ENCODE measurements around the gene ZNF429. TPM values are rescaled to one million over a fixed set of nuclear protein-coding genes. Genes with fewer than 3 reads are reported as not detected.
"Not testable (repeated sequence)": the region's sequence is repeated elsewhere in the genome, so short reads cannot be mapped to it uniquely, and the experiment has no call there.

Gene ZNF429
- total RNA-seq, 2 experiments from 2014 or later: 8.0 to 9.2 TPM

- ChIA-PET CTCF (no interaction called here), POLR2A (no interaction called here)
- Mint-ChIP-seq H3K36me3 (ENCODE audit: low read depth) (peaks cover 93% of the 10 kb centered on the region), H3K27ac (no peak overlapping the region), H3K9me3 (peaks cover 2% of the 10 kb centered on the region), H3K27me3 (no peaks in the 10 kb centered on the region), H3K4me3 (no peak overlapping the region), H3K4me1 (ENCODE audit: low read depth) (peaks cover 7% of the 10 kb centered on the region)
- H3K9me3 ChIP-seq (ENCODE audit: control insufficient read depth in 1 of 2, insufficient read depth in 1 of 2, low read length in 2 of 2): peaks cover 49 to 50% of the 10 kb centered on the region in 2 experiments
- no peak overlapping the region for H3K27ac ChIP-seq (ENCODE audit: low read depth in 1 of 2, low read length in 2 of 2)
- no peaks in the 10 kb centered on the region for H3K27me3 ChIP-seq (ENCODE audit: control insufficient read depth in 1 of 2, insufficient read depth in 2 of 2, low read length in 2 of 2)
- H3K4me1 ChIP-seq (ENCODE audit: insufficient read depth, low read length): no peaks in the 10 kb centered on the region
- DNase-seq (no peak), ATAC-seq (ENCODE audit: poor library complexity) (no peak)
- intact Hi-C loops (cut with DNase I, micrococcal nuclease): no loop called here
- no peak overlapping the region for H3K4me3 ChIP-seq (ENCODE audit: low read length)
- no peaks in the 10 kb centered on the region for H3K36me3 ChIP-seq (ENCODE audit: insufficient read depth, low read length)
- no peak for TF ChIP-seq CTCF (IDR thresholded peaks at IDR 0.05)
These were observed 54.0 kb downstream of the ZNF429 start for GRCh38 chr19:21559444-21559843.

GRCh38 chr19:21564406-21564805 lies 59.0 kb downstream of the ZNF429 start:
- H3K36me3 ChIP-seq (ENCODE audit: insufficient read depth, low read length): no peaks in the 10 kb centered on the region
- H3K9me3 ChIP-seq (ENCODE audit: control insufficient read depth in 1 of 2, insufficient read depth in 1 of 2, low read length in 2 of 2): peaks cover 23 to 43% of the 10 kb centered on the region in 2 experiments
- no peak overlapping the region for H3K27ac ChIP-seq (ENCODE audit: low read depth in 1 of 2, low read length in 2 of 2)
- no peaks in the 10 kb centered on the region for H3K4me1 ChIP-seq (ENCODE audit: insufficient read depth, low read length)
- no peak for ATAC-seq (ENCODE audit: poor library complexity)
- intact Hi-C loops (cut with DNase I, micrococcal nuclease): no loop called here
- peaks cover 38% of the 10 kb centered on the region for H3K4me1 Mint-ChIP-seq (ENCODE audit: low read depth)
- H3K9me3 Mint-ChIP-seq: no peaks in the 10 kb centered on the region
- no peaks in the 10 kb centered on the region for H3K27me3 Mint-ChIP-seq
- H3K27ac Mint-ChIP-seq: no peak overlapping the region
- CTCF ChIA-PET: no interaction called here
- TF ChIP-seq CTCF (IDR thresholded peaks at IDR 0.05): no peak
- DNase-seq: no peak
- H3K27me3 ChIP-seq (ENCODE audit: control insufficient read depth in 1 of 2, insufficient read depth in 2 of 2, low read length in 2 of 2): no peaks in the 10 kb centered on the region
- peaks cover 77% of the 10 kb centered on the region for H3K36me3 Mint-ChIP-seq (ENCODE audit: low read depth)
- POLR2A ChIA-PET: no interaction called here
- H3K4me3 Mint-ChIP-seq: peak overlapping the region; percentile 40
- no peak overlapping the region for H3K4me3 ChIP-seq (ENCODE audit: low read length)

GRCh38 chr19:21566073-21566472 lies 60.7 kb downstream of the ZNF429 start:
- no peaks in the 10 kb centered on the region for H3K4me1 ChIP-seq (ENCODE audit: insufficient read depth, low read length)
- DNase-seq: peak in 1 of 14 experiments; percentile 20
- peaks cover 64% of the 10 kb centered on the region for H3K36me3 Mint-ChIP-seq (ENCODE audit: low read depth)
- peaks cover 42% of the 10 kb centered on the region for H3K4me1 Mint-ChIP-seq (ENCODE audit: low read depth)
- peaks cover 18 to 42% of the 10 kb centered on the region in 2 experiments for H3K9me3 ChIP-seq (ENCODE audit: control insufficient read depth in 1 of 2, insufficient read depth in 1 of 2, low read length in 2 of 2)
- H3K4me3 ChIP-seq (ENCODE audit: low read length): no peak overlapping the region
- H3K27me3 Mint-ChIP-seq: no peaks in the 10 kb centered on the region
- intact Hi-C loops (cut with DNase I, micrococcal nuclease): loop anchor here in 1 of 2 experiments (5.0 kb wide), 1 partner anchor 59 kb away; the partner anchor contains the start of gene ZNF429
- H3K27ac ChIP-seq (ENCODE audit: low read depth in 1 of 2, low read length in 2 of 2): no peak overlapping the region
- no peak for TF ChIP-seq CTCF (IDR thresholded peaks at IDR 0.05)
- ChIA-PET CTCF (no interaction called here), POLR2A (interaction anchor here (2.2 kb wide), 1 partner anchor 14 kb away, joined by 11 read pairs; no protein-coding TSS in a partner anchor)
- H3K27me3 ChIP-seq (ENCODE audit: control insufficient read depth in 1 of 2, insufficient read depth in 2 of 2, low read length in 2 of 2): no peaks in the 10 kb centered on the region
- peak overlapping the region; percentile 71 for H3K27ac Mint-ChIP-seq
- H3K4me3 Mint-ChIP-seq: no peak overlapping the region
- H3K9me3 Mint-ChIP-seq: no peaks in the 10 kb centered on the region
- ATAC-seq (ENCODE audit: poor library complexity): no peak
- H3K36me3 ChIP-seq (ENCODE audit: insufficient read depth, low read length): no peaks in the 10 kb centered on the region

- peak overlapping the region; percentile 99 for H3K27ac Mint-ChIP-seq
- CTCF ChIA-PET, H3K9me3 Mint-ChIP-seq: not testable (repeated sequence)
These were observed 62.4 kb downstream of the ZNF429 start for GRCh38 chr19:21567806-21568205.

More at GRCh38 chr19:21567806-21568205, 62.4 kb downstream of the ZNF429 start:
- not testable (repeated sequence) for H3K36me3 ChIP-seq (ENCODE audit: insufficient read depth, low read length); DNase-seq; H3K27me3 Mint-ChIP-seq; H3K4me1 ChIP-seq (ENCODE audit: insufficient read depth, low read length); H3K27me3 ChIP-seq (ENCODE audit: control insufficient read depth in 1 of 2, insufficient read depth in 2 of 2, low read length in 2 of 2); H3K27ac ChIP-seq (ENCODE audit: low read depth in 1 of 2, low read length in 2 of 2); ATAC-seq (ENCODE audit: poor library complexity); H3K4me3 ChIP-seq (ENCODE audit: low read length)
- H3K9me3 ChIP-seq (ENCODE audit: control insufficient read depth in 1 of 2, insufficient read depth in 1 of 2, low read length in 2 of 2): peaks cover 10 to 37% of the 10 kb centered on the region in 2 experiments
- Mint-ChIP-seq H3K4me3 (peak overlapping the region; percentile 100), H3K4me1 (ENCODE audit: low read depth) (peaks cover 42% of the 10 kb centered on the region), H3K36me3 (ENCODE audit: low read depth) (peaks cover 50% of the 10 kb centered on the region)
- intact Hi-C loops (cut with DNase I, micrococcal nuclease): loop anchor here (2.0 to 5.0 kb wide), 2 partner anchors 37 to 61 kb away; partner anchors contain the start of gene ZNF429 (in 1 of the 2)
- POLR2A ChIA-PET: interaction anchor here (1.4 to 2.2 kb wide), 2 partner anchors 12 to 62 kb away, joined by 8 to 11 read pairs; partner anchors contain the start of gene ZNF429

All from CD4-positive, alpha-beta T cell (primary cell).